Neural progenitor cell (in vitro differentiated cells): Measurements from ENCODE around the gene PGM2. TPM values are rescaled to one million over a fixed set of nuclear protein-coding genes. Genes with fewer than 3 reads are reported as not detected.

Source experiments
- DNase-seq: peaks from one replicate; pipeline ENCODE4 v3.0.0-alpha.2; 2016; ENCODE audit warnings: low spot score
- H2AFZ ChIP-seq: fragments of 200-600 bp; sonication (generic); replicated peaks from 2 replicates; pipeline ENCODE4 v1.6.1; 2016; ENCODE audit warnings: antibody characterized with exemption
- H3F3A ChIP-seq: fragments of 200-600 bp; sonication (generic); 2 replicates; pipeline ENCODE4 v1.6.1; 2016; ENCODE audit warnings: antibody characterized with exemption, low read depth
- H3K27ac ChIP-seq: fragments of 200-600 bp; sonication (generic); 2 replicates; pipeline ENCODE4 v1.5.1; 2016; ENCODE audit warnings: mild to moderate bottlenecking
- H3K27me3 ChIP-seq: fragments of 200-600 bp; sonication (generic); 2 replicates; pipeline ENCODE4 v1.6.1; 2016; ENCODE audit warnings: mild to moderate bottlenecking, moderate library complexity
- H3K36me3 ChIP-seq: fragments of 200-600 bp; sonication (generic); 2 replicates; pipeline ENCODE4 v1.5.1; 2016
- H3K4me1 ChIP-seq: fragments of 200-600 bp; sonication (generic); 2 replicates; pipeline ENCODE4 v1.6.1; 2016; ENCODE audit warnings: mixed run types
- H3K4me2 ChIP-seq: fragments of 200-600 bp; sonication (generic); 2 replicates; pipeline ENCODE4 v1.6.1; 2016
- H3K4me3 ChIP-seq: fragments of 200-600 bp; sonication (generic); 2 replicates; pipeline ENCODE4 v1.5.1; 2016
- H3K79me2 ChIP-seq: fragments of 200-600 bp; sonication (generic); 2 replicates; pipeline ENCODE4 v1.6.1; 2016; ENCODE audit warnings: low read depth
- H3K9ac ChIP-seq: fragments of 200-600 bp; sonication (generic); 2 replicates; pipeline ENCODE4 v1.6.1; 2016
- H3K9me3 ChIP-seq: fragments of 200-600 bp; sonication (generic); 2 replicates; pipeline ENCODE4 v1.5.1; 2016; ENCODE audit warnings: low read depth
- H4K20me1 ChIP-seq: fragments of 200-600 bp; sonication (generic); 2 replicates; pipeline ENCODE4 v1.6.1; 2016; ENCODE audit warnings: low read depth
- H3K27ac Mint-ChIP-seq: 3 replicates; pipeline ENCODE4 v1.8.0; 2021; ENCODE audit warnings: mixed read lengths
- H3K27me3 Mint-ChIP-seq: 2 replicates; pipeline ENCODE4 v1.8.0; 2022; ENCODE audit warnings: low read depth, mild to moderate bottlenecking, inconsistent platforms, moderate library complexity, mixed read lengths; ENCODE audit not compliant: insufficient read depth
- H3K36me3 Mint-ChIP-seq: 3 replicates; pipeline ENCODE4 v1.8.0; 2021; ENCODE audit warnings: mixed read lengths
- H3K4me1 Mint-ChIP-seq: 3 replicates; pipeline ENCODE4 v1.8.0; 2021; ENCODE audit warnings: mixed read lengths
- H3K4me3 Mint-ChIP-seq: 3 replicates; pipeline ENCODE4 v1.8.0; 2021; ENCODE audit warnings: mild to moderate bottlenecking, moderate library complexity, mixed read lengths
- H3K9me3 Mint-ChIP-seq: 3 replicates; pipeline ENCODE4 v1.8.0; 2020; ENCODE audit warnings: mixed read lengths
- CTCF ChIP-seq: fragments of 200-600 bp; sonication (generic); IDR thresholded peaks from 2 replicates; pipeline ENCODE4 v1.5.1; 2017; ENCODE audit warnings: antibody characterized with exemption, mild to moderate bottlenecking
- EZH2 ChIP-seq: fragments of 200-600 bp; sonication (generic); IDR thresholded peaks from 2 replicates; pipeline ENCODE4 v1.6.1; 2017; ENCODE audit warnings: antibody characterized with exemption, mild to moderate bottlenecking, moderate library complexity
- EZH2phosphoT487 ChIP-seq: fragments of 200-600 bp; sonication (generic); IDR thresholded peaks from 2 replicates; pipeline ENCODE4 v1.6.1; 2017; ENCODE audit warnings: antibody characterized with exemption
- total RNA-seq: library from RNA; depleted of rRNA; stranded (reverse); fragments of >200 nt; gene quantifications from 2 replicates; pipeline ENCODE4 v1.2.3, GENCODE V29; 2015; ENCODE audit warnings: low replicate concordance

PGM2 gene
- total RNA-seq, 1 donor from 2014 or later = 20.1 TPM

- Mint-ChIP-seq H3K36me3 (peaks cover 15% of the 10 kb centered on the region), H3K4me1 (no peaks in the 10 kb centered on the region), H3K9me3 (no peaks in the 10 kb centered on the region), H3K27ac (no peak overlapping the region), H3K27me3 (no peaks in the 10 kb centered on the region), H3K4me3 (no peak overlapping the region)
- H4K20me1 ChIP-seq = no peaks in the 10 kb centered on the region
- H3K4me1 ChIP-seq = no peaks in the 10 kb centered on the region
- no peaks in the 10 kb centered on the region for H3K9me3 ChIP-seq
- H3F3A ChIP-seq = no peaks in the 10 kb centered on the region
- no peaks in the 10 kb centered on the region for H3K27me3 ChIP-seq
- no peak overlapping the region for H3K4me2 ChIP-seq
- H3K4me3 ChIP-seq = no peak overlapping the region
- no peaks in the 10 kb centered on the region for H3K79me2 ChIP-seq
- H2AFZ ChIP-seq = no peak overlapping the region
- H3K9ac ChIP-seq = no peak overlapping the region
- H3K27ac ChIP-seq = no peak overlapping the region
- TF ChIP-seq CTCF (no peak), EZH2 (no peak), EZH2phosphoT487 (no peak)
- H3K36me3 ChIP-seq = peaks cover 6% of the 10 kb centered on the region
- DNase-seq = no peak
Observed at GRCh38 chr4:37864786-37865185, 38.3 kb downstream of the PGM2 start.

DNA sequence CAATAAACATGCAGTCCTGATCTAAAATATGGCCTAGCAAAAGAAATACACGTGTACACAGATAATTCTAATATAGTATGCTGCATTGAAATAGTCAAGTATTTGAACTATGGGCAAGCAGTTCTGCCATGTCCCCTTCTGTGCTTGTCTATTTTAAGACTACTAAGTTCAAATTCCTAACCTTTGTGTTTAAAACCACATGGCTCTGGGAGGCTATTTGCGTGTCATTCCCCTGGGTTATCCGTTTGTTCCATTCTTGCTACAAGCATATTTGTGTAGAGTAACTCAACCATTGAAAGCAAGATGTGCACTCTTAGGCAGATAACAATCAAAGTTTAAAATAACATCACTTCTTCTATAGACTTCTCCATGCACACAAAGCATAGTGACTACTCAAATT, 39.0 kb downstream of the PGM2 start:
- H3K4me1 Mint-ChIP-seq = no peaks in the 10 kb centered on the region

DNA sequence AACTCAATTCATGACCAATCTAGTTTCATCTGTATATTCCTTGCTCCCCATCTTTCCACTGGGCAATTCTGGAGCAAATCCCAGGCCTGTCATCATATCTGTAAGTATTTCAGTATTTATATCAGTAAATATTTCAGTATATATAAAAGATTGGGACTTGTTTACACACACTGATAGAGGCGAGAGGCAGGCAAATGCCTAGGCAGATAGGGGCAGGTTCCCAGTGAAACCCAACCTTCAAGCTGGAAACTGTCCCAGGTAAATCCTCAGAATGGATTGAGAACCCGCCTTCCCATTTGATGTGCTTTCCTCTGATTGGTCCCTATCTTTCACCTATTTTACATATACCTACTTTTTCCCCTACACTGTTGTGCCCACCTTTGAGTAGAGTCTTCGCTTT, 40.6 kb downstream of the PGM2 start:
- no peak overlapping the region for H3K27ac Mint-ChIP-seq
- H3K9ac ChIP-seq = no peak overlapping the region
- TF ChIP-seq EZH2phosphoT487 = no peak
- no peak for TF ChIP-seq EZH2
- TF ChIP-seq CTCF = no peak
- no peaks in the 10 kb centered on the region for H3K27me3 Mint-ChIP-seq
- H3K36me3 Mint-ChIP-seq = peaks cover 10% of the 10 kb centered on the region
- H2AFZ ChIP-seq = no peak overlapping the region
- H3K9me3 ChIP-seq = no peaks in the 10 kb centered on the region
- no peak overlapping the region for H3K4me3 Mint-ChIP-seq
- no peak for DNase-seq
- H3F3A ChIP-seq = no peaks in the 10 kb centered on the region
- H3K4me1 Mint-ChIP-seq = no peaks in the 10 kb centered on the region
- H3K27me3 ChIP-seq = no peaks in the 10 kb centered on the region
- H3K4me2 ChIP-seq = no peak overlapping the region
- H3K4me1 ChIP-seq = no peaks in the 10 kb centered on the region
- no peaks in the 10 kb centered on the region for H3K9me3 Mint-ChIP-seq
- H3K36me3 ChIP-seq = peaks cover under 1% of the 10 kb centered on the region
- no peaks in the 10 kb centered on the region for H3K79me2 ChIP-seq
- H3K27ac ChIP-seq = no peak overlapping the region
- no peaks in the 10 kb centered on the region for H4K20me1 ChIP-seq
- no peak overlapping the region for H3K4me3 ChIP-seq

More for the DNA sequence above, 39.0 kb downstream of the PGM2 start:
- Mint-ChIP-seq H3K9me3 (no peaks in the 10 kb centered on the region), H3K27ac (no peak overlapping the region), H3K27me3 (no peaks in the 10 kb centered on the region), H3K36me3 (peaks cover 15% of the 10 kb centered on the region), H3K4me3 (no peak overlapping the region)
- Histone ChIP-seq H3F3A (no peaks in the 10 kb centered on the region), H3K4me3 (no peak overlapping the region), H3K4me2 (no peak overlapping the region), H3K27me3 (no peaks in the 10 kb centered on the region), H3K27ac (no peak overlapping the region), H3K4me1 (no peaks in the 10 kb centered on the region), H3K9ac (no peak overlapping the region), H2AFZ (no peak overlapping the region), H3K79me2 (no peaks in the 10 kb centered on the region), H4K20me1 (no peaks in the 10 kb centered on the region), H3K9me3 (no peaks in the 10 kb centered on the region), H3K36me3 (peaks cover 6% of the 10 kb centered on the region)
- TF ChIP-seq CTCF (no peak), EZH2 (no peak), EZH2phosphoT487 (no peak)
- no peak for DNase-seq
